ENCODE measurements around the gene PKM. TPM values are rescaled to one million over a fixed set of nuclear protein-coding genes. Genes with fewer than 3 reads are reported as not detected.
A peak's percentile ranks its signal among the peaks of the same experiment; 100 is the strongest.
"Not testable (repeated sequence)": the region's sequence is repeated elsewhere in the genome, so short reads cannot be mapped to it uniquely, and the experiment has no call there.

The PKM gene
- total RNA-seq: 100 to 1,000 TPM; 307 to 392 (median 318) TPM

- no peaks in the 10 kb centered on the region for H3K36me3 ChIP-seq
- no peaks in the 10 kb centered on the region for H3K27me3 ChIP-seq
- peak; percentile 97 to 99 (median 98) for DNase-seq
- H3K27ac ChIP-seq: peak within 1 kb of the TSS; percentile 86 to 98 (median 98)
- H3K9me3 ChIP-seq: no peaks in the 10 kb centered on the region
- peak within 1 kb of the TSS; percentile 89 to 96 (median 94) for H3K4me3 ChIP-seq
- peaks cover 4 to 45% (median 11%) of the 10 kb centered on the region in 4 donors for H3K4me1 ChIP-seq
- no peak for TF ChIP-seq CTCF (IDR thresholded peaks at IDR 0.05)
- peak; percentile 98 for TF ChIP-seq POLR2A (IDR thresholded peaks at IDR 0.05)
Observed at GRCh38 chr15:72231066-72231832, at the start of gene PKM. Gene PKM (minus strand): TSS chr15:72231190. CDS start chr15:72219097, 12,093 bp downstream.

GRCh38 chr15:72280751-72281150, 49.8 kb upstream of the PKM start:
- Histone ChIP-seq H3K27me3 (no peaks in the 10 kb centered on the region), H3K4me3 (no peak overlapping the region), H3K4me1 (no peaks in the 10 kb centered on the region), H3K36me3 (no peaks in the 10 kb centered on the region), H3K27ac (no peak overlapping the region), H3K9me3 (no peaks in the 10 kb centered on the region)
- DNase-seq: no peak
- TF ChIP-seq CTCF (IDR thresholded peaks at IDR 0.05): no peak
- no peak for TF ChIP-seq POLR2A (IDR thresholded peaks at IDR 0.05)

GRCh38 chr15:72278737-72279136, 47.7 kb upstream of the PKM start:
- Histone ChIP-seq H3K27ac (no peak overlapping the region), H3K36me3 (no peaks in the 10 kb centered on the region), H3K4me1 (no peaks in the 10 kb centered on the region), H3K9me3 (no peaks in the 10 kb centered on the region), H3K4me3 (no peak overlapping the region), H3K27me3 (no peaks in the 10 kb centered on the region)
- no peak for DNase-seq
- no peak for TF ChIP-seq POLR2A (IDR thresholded peaks at IDR 0.05)
- no peak for TF ChIP-seq CTCF (IDR thresholded peaks at IDR 0.05)

GRCh38 chr15:72276326-72276700, 45.3 kb upstream of the PKM start:
- no peaks in the 10 kb centered on the region for H3K9me3 ChIP-seq
- no peak overlapping the region for H3K27ac ChIP-seq
- H3K4me1 ChIP-seq: peaks cover 0 to 11% (median 7%) of the 10 kb centered on the region in 4 donors
- DNase-seq: no peak
- no peaks in the 10 kb centered on the region for H3K27me3 ChIP-seq
- no peaks in the 10 kb centered on the region for H3K36me3 ChIP-seq
- no peak overlapping the region for H3K4me3 ChIP-seq
- TF ChIP-seq POLR2A (IDR thresholded peaks at IDR 0.05): no peak
- no peak for TF ChIP-seq CTCF (IDR thresholded peaks at IDR 0.05)

- not testable (repeated sequence) for H3K36me3 ChIP-seq, H3K27me3 ChIP-seq, H3K4me3 ChIP-seq, DNase-seq, H3K27ac ChIP-seq, H3K9me3 ChIP-seq
- H3K4me1 ChIP-seq: peaks cover 0 to 16% (median 9%) of the 10 kb centered on the region in 4 donors
Observed at GRCh38 chr15:72275635-72276325, 44.8 kb upstream of the PKM start.

GRCh38 chr15:72272997-72273352, 42.0 kb upstream of the PKM start:
- TF ChIP-seq CTCF (IDR thresholded peaks at IDR 0.05) (no peak), POLR2A (IDR thresholded peaks at IDR 0.05) (no peak)
- H3K4me3 ChIP-seq: peak overlapping the region; percentile 81 to 97 (median 86)
- no peaks in the 10 kb centered on the region for H3K27me3 ChIP-seq
- peaks cover 0 to 21% (median 9%) of the 10 kb centered on the region in 4 donors for H3K4me1 ChIP-seq
- peak overlapping the region; percentile 60 to 91 (median 86) for H3K27ac ChIP-seq
- no peaks in the 10 kb centered on the region for H3K9me3 ChIP-seq
- peaks cover 0 to 11% (median 0%) of the 10 kb centered on the region in 3 donors for H3K36me3 ChIP-seq
- no peak for DNase-seq

Data from Peyer's patch (tissue), 4 donors.